HepG2 (cell line): ENCODE measurements around the gene TAT. TPM values are rescaled to one million over a fixed set of nuclear protein-coding genes. Genes with fewer than 3 reads are reported as not detected.
A peak's percentile ranks its signal among the peaks of the same experiment; 100 is the strongest.

Source experiments
- EEA1 ChIP-seq: sonication (generic); formaldehyde crosslinking; IDR thresholded peaks from 2 replicates; pipeline ENCODE4 v1.5.1; 2020; ENCODE audit warnings: mild to moderate bottlenecking, missing genetic modification reagents, borderline replicate concordance
- GABPA ChIP-seq, 2 experiments: IDR thresholded peaks; 2 replicates each; pipeline ENCODE4 v1.6.1; 2011 to 2016; ENCODE audit warnings: low read depth in 2 of 2, low read length in 1 of 2, missing biosample characterization in 1 of 2, missing genetic modification characterization in 1 of 2
- KDM2A ChIP-seq: sonication (generic); formaldehyde crosslinking; IDR thresholded peaks from 2 replicates; pipeline ENCODE4 v1.4.0; 2020; ENCODE audit warnings: low read depth, missing genetic modification reagents, borderline replicate concordance
- KMT2B ChIP-seq: IDR thresholded peaks from 2 replicates; pipeline ENCODE4 v1.6.1; 2016; ENCODE audit warnings: missing genetic modification reagents, missing compliant biosample characterization
- MBD4 ChIP-seq: IDR thresholded peaks from 2 replicates; pipeline ENCODE4 v1.6.1; 2012; ENCODE audit warnings: low read length, inconsistent platforms, borderline replicate concordance
- MTA1 ChIP-seq: sonication (generic); formaldehyde crosslinking; IDR thresholded peaks from 2 replicates; pipeline ENCODE4 v1.4.0; 2020; ENCODE audit warnings: missing genetic modification reagents, mild to moderate bottlenecking, borderline replicate concordance
- MTF2 ChIP-seq: sonication (generic); formaldehyde crosslinking; IDR thresholded peaks from 2 replicates; pipeline ENCODE4 v1.5.0; 2020; ENCODE audit warnings: missing genetic modification reagents, borderline replicate concordance
- YEATS2 ChIP-seq: sonication (generic); formaldehyde crosslinking; IDR thresholded peaks from 2 replicates; pipeline ENCODE4 v1.4.0; 2020; ENCODE audit warnings: missing genetic modification reagents, borderline replicate concordance
- ZBTB8A ChIP-seq: sonication (generic); formaldehyde crosslinking; IDR thresholded peaks from 2 replicates; pipeline ENCODE4 v1.4.0; 2020; ENCODE audit warnings: mild to moderate bottlenecking, low read depth, missing genetic modification reagents, borderline replicate concordance
- ZNF10 ChIP-seq: sonication (generic); formaldehyde crosslinking; IDR thresholded peaks from 2 replicates; pipeline ENCODE4 v1.4.0; 2020; ENCODE audit warnings: mild to moderate bottlenecking, low read depth, missing genetic modification reagents, borderline replicate concordance
- ZNF230 ChIP-seq: sonication (generic); formaldehyde crosslinking; IDR thresholded peaks from 2 replicates; pipeline ENCODE4 v1.4.0; 2020; ENCODE audit warnings: mild to moderate bottlenecking, missing genetic modification reagents
- ZNF256 ChIP-seq: sonication (generic); formaldehyde crosslinking; conservative IDR thresholded peaks from 2 replicates; pipeline ENCODE4 v1.4.0; 2020; ENCODE audit warnings: missing genetic modification reagents
- ZNF484 ChIP-seq: sonication (generic); formaldehyde crosslinking; IDR thresholded peaks from 2 replicates; pipeline ENCODE4 v1.5.1; 2020; ENCODE audit warnings: mild to moderate bottlenecking, low read depth, missing genetic modification reagents, borderline replicate concordance
- ZNF589 ChIP-seq: sonication (generic); formaldehyde crosslinking; conservative IDR thresholded peaks from 2 replicates; pipeline ENCODE4 v1.8.0; 2022; ENCODE audit warnings: mild to moderate bottlenecking, moderate library complexity, missing genetic modification reagents
- ZNF703 ChIP-seq: sonication (generic); formaldehyde crosslinking; IDR thresholded peaks from 2 replicates; pipeline ENCODE4 v1.5.1; 2020; ENCODE audit warnings: missing genetic modification reagents, mild to moderate bottlenecking, moderate library complexity, borderline replicate concordance
- ZNF720 ChIP-seq: sonication (generic); formaldehyde crosslinking; IDR thresholded peaks from 2 replicates; pipeline ENCODE4 v1.4.0; 2020; ENCODE audit warnings: missing genetic modification reagents
- ZSCAN21 ChIP-seq: sonication (generic); formaldehyde crosslinking; IDR thresholded peaks from 2 replicates; pipeline ENCODE4 v1.8.0; 2022; ENCODE audit warnings: mild to moderate bottlenecking, missing genetic modification reagents, moderate library complexity, borderline replicate concordance
- polyA plus RNA-seq, 8 experiments: library from polyadenylated mRNA; depleted of rRNA in 3 of 8; stranded (reverse) in 7 of 8; unstranded in 1 of 8; fragments of >200 nt; fragmentation: Illumina TruSeq in 4 of 8; extraction: Trizol in 4 of 8; gene quantifications; 2 replicates each; pipeline versions ENCODE4 v1.2.1 to v1.2.3, GENCODE V29; 2011 to 2016; ENCODE audit warnings: low read depth in 4 of 8, missing spikeins in 1 of 8, mixed read lengths in 1 of 8; ENCODE audit not compliant: insufficient read depth in 1 of 8
- total RNA-seq, 5 experiments: library from RNA; depleted of rRNA; stranded (reverse); fragments of >200 nt; fragmentation: Illumina TruSeq; extraction: Trizol; gene quantifications; 2 replicates each; pipeline ENCODE4 v1.2.3, GENCODE V29; 2016; ENCODE audit warnings: low read depth in 1 of 5
- TF ChIP-seq, protein P1 (sequence below): sonication (generic); formaldehyde crosslinking; IDR thresholded peaks from 2 replicates; pipeline ENCODE4 v1.5.0; 2020; ENCODE audit warnings: missing genetic modification reagents
- TF ChIP-seq, protein P2 (sequence below): sonication (generic); formaldehyde crosslinking; IDR thresholded peaks from 2 replicates; pipeline ENCODE4 v1.9.0; 2021; ENCODE audit warnings: missing genetic modification reagents, mild to moderate bottlenecking, borderline replicate concordance
- TF ChIP-seq, protein P3 (sequence below): sonication (generic); formaldehyde crosslinking; IDR thresholded peaks from 2 replicates; pipeline ENCODE4 v1.4.0; 2020; ENCODE audit warnings: mild to moderate bottlenecking, missing genetic modification reagents
- TF ChIP-seq, protein P4 (sequence below): sonication (generic); formaldehyde crosslinking; conservative IDR thresholded peaks from 2 replicates; pipeline ENCODE4 v1.8.1; 2023; ENCODE audit warnings: missing genetic modification reagents

The TAT gene
- total and polyA plus RNA-seq, 2 of the 13 experiments (the other 11 are each of a cell fraction or from before 2014, with no cell fraction given) = 1.6 to 5.8 TPM

DNA sequence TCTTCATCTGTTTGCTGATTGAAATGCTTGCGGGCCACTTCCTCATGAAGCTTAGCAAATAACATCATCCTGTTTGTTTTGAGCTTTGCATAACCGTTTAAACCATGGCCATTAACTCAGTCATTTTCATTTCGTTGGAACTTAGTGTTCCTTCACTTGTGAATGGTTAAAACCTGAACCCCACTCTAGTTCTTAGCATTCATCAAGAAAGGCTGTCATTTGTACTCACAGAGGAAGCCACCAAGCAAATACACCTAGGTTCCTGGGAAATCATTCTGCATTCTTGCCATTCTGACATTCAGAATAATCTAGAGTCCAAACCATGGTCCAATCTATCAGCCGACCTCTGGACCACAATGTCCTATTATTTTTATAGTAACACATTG is 8.4 kb upstream of the TAT start (continued):
- TF ChIP-seq MTA1 (no peak), ZNF589 (no peak), KDM2A (CRISPR knock-in tag) (no peak), ZNF484 (CRISPR knock-in tag) (no peak), ZNF256 (CRISPR knock-in tag) (no peak), ZNF703 (CRISPR knock-in tag) (no peak), KMT2B (CRISPR knock-in tag) (no peak), EEA1 (CRISPR knock-in tag) (no peak), MTF2 (CRISPR knock-in tag) (no peak), ZSCAN21 (CRISPR knock-in tag) (no peak), ZNF230 (no peak), MBD4 (no peak), GABPA (IDR thresholded peaks at IDR 0.05; ENCODE audit: low read depth, low read length) (no peak), GABPA (CRISPR knock-in tag; IDR thresholded peaks at IDR 0.05; ENCODE audit: low read depth) (0 out of 2 replicates have a peak, but pooled peaks have one; percentile 26), YEATS2 (CRISPR knock-in tag) (no peak; the same call in 1 of the 2 replicates), ZNF720 (CRISPR knock-in tag) (no peak), ZBTB8A (no peak), ZNF10 (CRISPR knock-in tag) (no peak)
- TF ChIP-seq, protein P1, sequence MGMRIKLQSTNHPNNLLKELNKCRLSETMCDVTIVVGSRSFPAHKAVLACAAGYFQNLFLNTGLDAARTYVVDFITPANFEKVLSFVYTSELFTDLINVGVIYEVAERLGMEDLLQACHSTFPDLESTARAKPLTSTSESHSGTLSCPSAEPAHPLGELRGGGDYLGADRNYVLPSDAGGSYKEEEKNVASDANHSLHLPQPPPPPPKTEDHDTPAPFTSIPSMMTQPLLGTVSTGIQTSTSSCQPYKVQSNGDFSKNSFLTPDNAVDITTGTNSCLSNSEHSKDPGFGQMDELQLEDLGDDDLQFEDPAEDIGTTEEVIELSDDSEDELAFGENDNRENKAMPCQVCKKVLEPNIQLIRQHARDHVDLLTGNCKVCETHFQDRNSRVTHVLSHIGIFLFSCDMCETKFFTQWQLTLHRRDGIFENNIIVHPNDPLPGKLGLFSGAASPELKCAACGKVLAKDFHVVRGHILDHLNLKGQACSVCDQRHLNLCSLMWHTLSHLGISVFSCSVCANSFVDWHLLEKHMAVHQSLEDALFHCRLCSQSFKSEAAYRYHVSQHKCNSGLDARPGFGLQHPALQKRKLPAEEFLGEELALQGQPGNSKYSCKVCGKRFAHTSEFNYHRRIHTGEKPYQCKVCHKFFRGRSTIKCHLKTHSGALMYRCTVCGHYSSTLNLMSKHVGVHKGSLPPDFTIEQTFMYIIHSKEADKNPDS (CRISPR knock-in tag) = no peak
- TF ChIP-seq, protein P2, sequence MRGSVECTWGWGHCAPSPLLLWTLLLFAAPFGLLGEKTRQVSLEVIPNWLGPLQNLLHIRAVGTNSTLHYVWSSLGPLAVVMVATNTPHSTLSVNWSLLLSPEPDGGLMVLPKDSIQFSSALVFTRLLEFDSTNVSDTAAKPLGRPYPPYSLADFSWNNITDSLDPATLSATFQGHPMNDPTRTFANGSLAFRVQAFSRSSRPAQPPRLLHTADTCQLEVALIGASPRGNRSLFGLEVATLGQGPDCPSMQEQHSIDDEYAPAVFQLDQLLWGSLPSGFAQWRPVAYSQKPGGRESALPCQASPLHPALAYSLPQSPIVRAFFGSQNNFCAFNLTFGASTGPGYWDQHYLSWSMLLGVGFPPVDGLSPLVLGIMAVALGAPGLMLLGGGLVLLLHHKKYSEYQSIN = no peak
- TF ChIP-seq, protein P3, sequence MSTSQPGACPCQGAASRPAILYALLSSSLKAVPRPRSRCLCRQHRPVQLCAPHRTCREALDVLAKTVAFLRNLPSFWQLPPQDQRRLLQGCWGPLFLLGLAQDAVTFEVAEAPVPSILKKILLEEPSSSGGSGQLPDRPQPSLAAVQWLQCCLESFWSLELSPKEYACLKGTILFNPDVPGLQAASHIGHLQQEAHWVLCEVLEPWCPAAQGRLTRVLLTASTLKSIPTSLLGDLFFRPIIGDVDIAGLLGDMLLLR = no peak
- TF ChIP-seq, protein P4, sequence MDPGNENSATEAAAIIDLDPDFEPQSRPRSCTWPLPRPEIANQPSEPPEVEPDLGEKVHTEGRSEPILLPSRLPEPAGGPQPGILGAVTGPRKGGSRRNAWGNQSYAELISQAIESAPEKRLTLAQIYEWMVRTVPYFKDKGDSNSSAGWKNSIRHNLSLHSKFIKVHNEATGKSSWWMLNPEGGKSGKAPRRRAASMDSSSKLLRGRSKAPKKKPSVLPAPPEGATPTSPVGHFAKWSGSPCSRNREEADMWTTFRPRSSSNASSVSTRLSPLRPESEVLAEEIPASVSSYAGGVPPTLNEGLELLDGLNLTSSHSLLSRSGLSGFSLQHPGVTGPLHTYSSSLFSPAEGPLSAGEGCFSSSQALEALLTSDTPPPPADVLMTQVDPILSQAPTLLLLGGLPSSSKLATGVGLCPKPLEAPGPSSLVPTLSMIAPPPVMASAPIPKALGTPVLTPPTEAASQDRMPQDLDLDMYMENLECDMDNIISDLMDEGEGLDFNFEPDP (CRISPR knock-in tag) = no peak
